Suprapubic skin (tissue), 4 donors: ENCODE results near the gene IARS2.

Experiments
- POLR2A ChIP-seq, 2 donors: fragments of 450-650 bp; IDR thresholded peaks; one replicate each; pipeline ENCODE4 v1.6.1; 2017; ENCODE audit warnings: antibody characterized with exemption in 2 of 2, mild to moderate bottlenecking in 2 of 2, moderate library complexity in 2 of 2
- POLR2AphosphoS5 ChIP-seq, 3 donors: sonication (generic); formaldehyde crosslinking; IDR thresholded peaks; one replicate each; pipeline ENCODE4 v1.6.1; 2017; ENCODE audit warnings: antibody characterized with exemption in 3 of 3
- TF ChIP-seq, protein P1 (sequence below), 2 donors: fragments of 200-600 bp in 1 of 2; fragments of 450-650 bp in 1 of 2; sonication (generic) in 1 of 2; IDR thresholded peaks; one replicate each; pipeline ENCODE4 v1.5.1; 2016 to 2019; ENCODE audit warnings: antibody characterized with exemption in 2 of 2, mild to moderate bottlenecking in 1 of 2, moderate library complexity in 1 of 2

DNA sequence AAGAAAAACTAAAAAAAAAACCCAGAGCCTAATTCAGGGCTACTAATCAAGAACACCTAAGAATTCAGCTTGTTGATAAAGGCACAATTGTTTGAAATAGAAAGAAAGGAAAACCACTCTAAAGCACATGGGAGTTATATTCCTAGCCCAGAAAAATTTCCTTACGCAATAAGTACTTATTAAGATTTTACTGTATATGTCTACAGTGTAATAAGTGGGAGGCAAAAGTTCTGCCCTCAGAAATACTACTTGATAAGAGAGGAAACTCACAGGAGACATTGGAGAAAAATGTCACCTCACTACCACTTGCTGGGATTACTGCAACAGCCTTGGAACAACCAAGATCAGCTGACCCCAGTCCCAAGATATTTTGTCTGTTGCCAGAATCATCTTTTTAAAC lies 66.1 kb downstream of the IARS2 start:
- TF ChIP-seq, protein P1, sequence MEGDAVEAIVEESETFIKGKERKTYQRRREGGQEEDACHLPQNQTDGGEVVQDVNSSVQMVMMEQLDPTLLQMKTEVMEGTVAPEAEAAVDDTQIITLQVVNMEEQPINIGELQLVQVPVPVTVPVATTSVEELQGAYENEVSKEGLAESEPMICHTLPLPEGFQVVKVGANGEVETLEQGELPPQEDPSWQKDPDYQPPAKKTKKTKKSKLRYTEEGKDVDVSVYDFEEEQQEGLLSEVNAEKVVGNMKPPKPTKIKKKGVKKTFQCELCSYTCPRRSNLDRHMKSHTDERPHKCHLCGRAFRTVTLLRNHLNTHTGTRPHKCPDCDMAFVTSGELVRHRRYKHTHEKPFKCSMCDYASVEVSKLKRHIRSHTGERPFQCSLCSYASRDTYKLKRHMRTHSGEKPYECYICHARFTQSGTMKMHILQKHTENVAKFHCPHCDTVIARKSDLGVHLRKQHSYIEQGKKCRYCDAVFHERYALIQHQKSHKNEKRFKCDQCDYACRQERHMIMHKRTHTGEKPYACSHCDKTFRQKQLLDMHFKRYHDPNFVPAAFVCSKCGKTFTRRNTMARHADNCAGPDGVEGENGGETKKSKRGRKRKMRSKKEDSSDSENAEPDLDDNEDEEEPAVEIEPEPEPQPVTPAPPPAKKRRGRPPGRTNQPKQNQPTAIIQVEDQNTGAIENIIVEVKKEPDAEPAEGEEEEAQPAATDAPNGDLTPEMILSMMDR (IDR thresholded peaks at IDR 0.05): no peak
- TF ChIP-seq POLR2A (IDR thresholded peaks at IDR 0.05): no peak
- no peak for TF ChIP-seq POLR2AphosphoS5 (IDR thresholded peaks at IDR 0.05)
